GM19324 (cell line): ENCODE measurements around the gene RNF11.
A peak's percentile ranks its signal among the peaks of the same experiment; 100 is the strongest.

Source experiments
- ATAC-seq: cut with Tn5 transposase; IDR thresholded peaks from one replicate; pipeline ENCODE4 v1.9.1; 2021; ENCODE audit warnings: mild to moderate bottlenecking, moderate library complexity; ENCODE audit not compliant: unreplicated experiment, low FRiP score

The RNF11 gene

GRCh38 chr1:51263147-51263877 is 27.2 kb downstream of the RNF11 start:
- no peak for ATAC-seq

- ATAC-seq, result no peak
Observed at GRCh38 chr1:51264451-51264850, 28.4 kb downstream of the RNF11 start.

GRCh38 chr1:51265618-51266017 is 29.5 kb downstream of the RNF11 start:
- ATAC-seq, result no peak

- ATAC-seq, result no peak
Observed at GRCh38 chr1:51266181-51266580, 30.1 kb downstream of the RNF11 start.

GRCh38 chr1:51266791-51267190 is 30.7 kb downstream of the RNF11 start:
- no peak for ATAC-seq

- no peak for ATAC-seq
Observed at GRCh38 chr1:51268634-51269033, 32.6 kb downstream of the RNF11 start.

GRCh38 chr1:51270751-51271150 is 34.7 kb downstream of the RNF11 start:
- no peak for ATAC-seq

- ATAC-seq, result no peak
Observed at GRCh38 chr1:51272916-51273315, 36.8 kb downstream of the RNF11 start.

- no peak for ATAC-seq
Observed at GRCh38 chr1:51274676-51275075, 38.6 kb downstream of the RNF11 start.

- no peak for ATAC-seq
Observed at GRCh38 chr1:51276286-51276685, 40.2 kb downstream of the RNF11 start.

GRCh38 chr1:51280321-51280978 is 44.4 kb downstream of the RNF11 start:
- ATAC-seq, result no peak

- ATAC-seq, result no peak
Observed at GRCh38 chr1:51281807-51282206, 45.7 kb downstream of the RNF11 start.

- ATAC-seq, result no peak
Observed at GRCh38 chr1:51282605-51283004, 46.5 kb downstream of the RNF11 start.

- no peak for ATAC-seq
Observed at GRCh38 chr1:51283979-51284378, 47.9 kb downstream of the RNF11 start.

- ATAC-seq, result peak; percentile 10
Observed at GRCh38 chr1:51284487-51284954, 48.4 kb downstream of the RNF11 start.

GRCh38 chr1:51285055-51285454 is 49.0 kb downstream of the RNF11 start:
- peak; percentile 62 for ATAC-seq

- no peak for ATAC-seq
Observed at GRCh38 chr1:51287966-51288365, 51.9 kb downstream of the RNF11 start.

- ATAC-seq, result no peak
Observed at GRCh38 chr1:51288578-51288977, 52.5 kb downstream of the RNF11 start.

GRCh38 chr1:51289676-51290488 is 53.8 kb downstream of the RNF11 start:
- ATAC-seq, result no peak

- no peak for ATAC-seq
Observed at GRCh38 chr1:51290489-51290847, 54.4 kb downstream of the RNF11 start.

- no peak for ATAC-seq
Observed at GRCh38 chr1:51293898-51294515, 57.9 kb downstream of the RNF11 start.
